ENCODE results near the gene CWC27.

DNA sequence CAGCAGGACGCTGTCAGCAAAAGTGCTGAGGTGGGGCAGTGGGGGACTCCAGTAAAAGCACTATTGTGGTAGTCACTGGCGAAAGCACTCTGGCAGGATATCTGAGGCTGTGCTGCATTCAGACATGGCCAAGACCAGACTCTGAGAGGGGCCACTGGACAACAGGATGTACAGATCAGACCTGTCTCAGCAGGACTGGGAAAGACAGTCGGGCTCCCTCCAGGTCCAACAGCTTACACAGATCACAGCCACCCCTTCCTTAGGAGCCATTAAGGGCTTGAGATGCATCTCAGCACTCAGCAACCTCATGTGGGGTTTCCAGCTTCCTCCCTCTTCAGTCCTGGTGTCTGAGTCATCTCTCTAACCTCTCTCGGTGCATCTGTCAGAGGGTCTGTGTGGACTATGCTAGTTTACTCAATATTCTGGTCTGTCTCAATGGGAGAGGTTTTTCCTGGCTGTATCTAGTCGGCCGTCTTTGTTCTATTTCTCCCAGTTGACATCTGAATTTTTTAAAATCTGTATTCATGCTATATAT, 154.5 kb downstream of the CWC27 start:
- TF ChIP-seq CTCF (conservative IDR thresholded peaks at IDR 0.05; ENCODE audit: low read depth, low read length) (no peak), EZH2 (IDR thresholded peaks at IDR 0.05; ENCODE audit: low read length, unreplicated experiment) (no peak), EZH2phosphoT487 (IDR thresholded peaks at IDR 0.05; ENCODE audit: borderline replicate concordance, low read length) (no peak)

Data from PC-3 (cell line).